ENCODE measurements around the gene LY6G6D.
A peak's percentile ranks its signal among the peaks of the same experiment; 100 is the strongest.

The LY6G6D gene

DNA sequence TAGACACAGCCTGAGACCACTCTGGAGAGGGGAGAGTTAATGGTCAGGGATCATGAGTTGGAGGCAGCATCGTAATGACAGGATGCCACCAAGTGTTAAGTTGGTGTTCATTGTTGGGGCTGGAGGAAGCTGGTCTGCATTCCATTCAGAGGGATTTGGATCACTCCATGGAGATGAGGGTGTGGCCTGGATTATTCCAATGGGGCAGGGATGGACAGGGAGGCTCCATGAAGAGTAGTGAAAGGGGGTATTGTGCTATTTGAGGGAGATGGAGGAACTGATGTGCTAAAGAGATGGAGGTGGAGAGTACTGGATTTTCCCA is 48.4 kb downstream of the LY6G6D start:
- Histone ChIP-seq H3K4me1 (peaks cover 0 to 7% (median 3%) of the 10 kb centered on the region in 4 donors), H3K4me3 (no peak overlapping the region), H3K36me3 (peaks cover 0 to 19% (median 0%) of the 10 kb centered on the region in 3 donors), H3K27me3 (peaks cover 0 to 12% of the 10 kb centered on the region in 2 donors), H3K27ac (no peak overlapping the region), H3K9me3 (no peaks in the 10 kb centered on the region)
- DNase-seq: no peak
- intact Hi-C loops (cut with DNase I; ENCODE audit: low total_unique reads): no loop called here
- TF ChIP-seq, protein P1, sequence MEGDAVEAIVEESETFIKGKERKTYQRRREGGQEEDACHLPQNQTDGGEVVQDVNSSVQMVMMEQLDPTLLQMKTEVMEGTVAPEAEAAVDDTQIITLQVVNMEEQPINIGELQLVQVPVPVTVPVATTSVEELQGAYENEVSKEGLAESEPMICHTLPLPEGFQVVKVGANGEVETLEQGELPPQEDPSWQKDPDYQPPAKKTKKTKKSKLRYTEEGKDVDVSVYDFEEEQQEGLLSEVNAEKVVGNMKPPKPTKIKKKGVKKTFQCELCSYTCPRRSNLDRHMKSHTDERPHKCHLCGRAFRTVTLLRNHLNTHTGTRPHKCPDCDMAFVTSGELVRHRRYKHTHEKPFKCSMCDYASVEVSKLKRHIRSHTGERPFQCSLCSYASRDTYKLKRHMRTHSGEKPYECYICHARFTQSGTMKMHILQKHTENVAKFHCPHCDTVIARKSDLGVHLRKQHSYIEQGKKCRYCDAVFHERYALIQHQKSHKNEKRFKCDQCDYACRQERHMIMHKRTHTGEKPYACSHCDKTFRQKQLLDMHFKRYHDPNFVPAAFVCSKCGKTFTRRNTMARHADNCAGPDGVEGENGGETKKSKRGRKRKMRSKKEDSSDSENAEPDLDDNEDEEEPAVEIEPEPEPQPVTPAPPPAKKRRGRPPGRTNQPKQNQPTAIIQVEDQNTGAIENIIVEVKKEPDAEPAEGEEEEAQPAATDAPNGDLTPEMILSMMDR (IDR thresholded peaks at IDR 0.05): no peak

DNA sequence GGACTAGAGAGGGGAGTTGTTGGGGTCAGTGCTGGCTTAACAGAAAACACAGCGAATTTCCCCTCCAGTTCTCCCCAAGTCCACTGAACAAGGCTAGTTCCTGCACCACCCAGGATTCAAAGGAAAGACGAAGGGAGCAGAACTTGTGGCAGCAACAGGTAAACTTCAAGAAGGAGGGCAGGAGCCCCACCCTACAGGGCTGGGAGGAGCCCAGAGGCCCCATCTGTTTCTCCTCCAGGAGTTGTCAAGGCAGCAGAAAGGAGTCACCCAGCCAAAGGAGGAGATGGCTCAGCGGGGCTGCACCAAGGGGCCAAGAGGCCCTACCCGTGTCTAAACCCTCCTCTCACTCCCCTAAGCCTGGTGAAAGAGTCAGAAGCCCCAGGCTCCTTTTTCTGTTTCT is 49.0 kb downstream of the LY6G6D start:
- peaks cover 0 to 19% (median 0%) of the 10 kb centered on the region in 3 donors for H3K36me3 ChIP-seq
- TF ChIP-seq, protein P1 (IDR thresholded peaks at IDR 0.05): no peak
- no peak overlapping the region for H3K27ac ChIP-seq
- peaks cover 0 to 7% (median 3%) of the 10 kb centered on the region in 4 donors for H3K4me1 ChIP-seq
- DNase-seq: no peak
- peaks cover 0 to 12% of the 10 kb centered on the region in 2 donors for H3K27me3 ChIP-seq
- H3K4me3 ChIP-seq: no peak overlapping the region
- H3K9me3 ChIP-seq: no peaks in the 10 kb centered on the region
- intact Hi-C loops (cut with DNase I; ENCODE audit: low total_unique reads): no loop called here

DNA sequence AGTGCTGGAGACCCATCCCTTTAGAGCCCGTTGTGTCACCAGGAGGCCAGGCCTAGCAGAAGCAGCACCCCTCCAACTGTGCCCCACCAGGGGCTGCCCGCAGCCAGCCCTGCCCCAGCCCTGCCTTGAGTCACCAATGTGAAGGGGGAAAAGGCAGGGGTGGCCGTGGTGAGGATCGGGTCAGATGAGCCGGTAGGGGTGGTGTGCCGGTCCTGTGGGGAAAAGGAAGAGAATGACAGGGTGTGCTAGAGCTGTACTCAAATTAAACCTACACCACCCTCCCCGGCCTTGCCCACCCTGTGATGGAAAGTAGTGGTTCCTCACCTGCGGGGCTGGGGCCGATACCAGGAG is 50.4 kb downstream of the LY6G6D start:
- no peak for DNase-seq
- H3K36me3 ChIP-seq: peaks cover 0 to 7% (median 0%) of the 10 kb centered on the region in 3 donors
- TF ChIP-seq, protein P1 (IDR thresholded peaks at IDR 0.05): no peak
- peaks cover 0 to 12% of the 10 kb centered on the region in 2 donors for H3K27me3 ChIP-seq
- no peaks in the 10 kb centered on the region for H3K9me3 ChIP-seq
- intact Hi-C loops (cut with DNase I; ENCODE audit: low total_unique reads): no loop called here
- H3K4me3 ChIP-seq: no peak overlapping the region
- H3K27ac ChIP-seq: no peak overlapping the region
- peaks cover 0 to 7% (median 3%) of the 10 kb centered on the region in 4 donors for H3K4me1 ChIP-seq

DNA sequence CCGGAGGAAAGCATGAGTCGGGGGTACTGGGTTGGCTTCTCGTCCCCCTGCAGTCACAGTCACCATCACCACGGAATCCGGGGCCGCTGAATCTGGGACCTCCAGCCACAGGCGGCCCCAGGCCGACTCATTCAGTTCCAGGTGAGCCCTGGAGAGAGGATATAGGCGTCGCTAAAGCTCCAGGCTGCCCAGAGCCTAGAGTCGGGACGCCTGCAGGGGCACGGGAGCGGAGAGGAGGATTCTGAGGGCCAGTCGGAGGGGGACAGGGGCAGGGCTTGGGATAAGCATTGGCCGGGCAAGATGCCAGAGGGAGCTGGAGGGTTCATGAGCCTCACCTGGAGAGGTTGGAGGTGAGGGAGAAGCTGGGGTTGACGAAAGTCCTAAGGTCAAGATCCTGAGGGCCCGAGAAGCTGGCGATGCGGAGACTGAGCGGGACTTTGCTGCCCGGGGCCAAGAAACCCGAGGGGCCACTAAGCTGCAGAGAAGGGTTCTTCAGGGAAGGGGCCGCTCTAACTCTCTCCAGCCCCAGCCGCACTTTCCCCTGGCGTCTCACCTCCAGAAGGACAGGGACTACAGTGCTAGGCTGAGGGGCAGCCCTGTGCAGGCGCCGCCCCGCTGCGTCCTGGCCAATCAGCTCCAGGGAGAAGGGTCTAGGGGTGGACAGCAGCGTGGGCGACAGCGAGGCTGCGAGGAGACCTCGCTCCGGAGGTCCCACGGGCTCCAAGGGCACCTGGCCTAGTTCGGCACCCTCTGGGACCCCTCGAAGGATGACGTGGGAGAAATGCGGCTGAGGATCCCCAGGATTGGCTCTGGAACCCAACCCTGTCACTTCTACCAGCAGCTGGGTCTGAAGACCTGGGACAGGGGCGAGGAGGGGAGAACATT is 51.0 kb downstream of the LY6G6D start:
- TF ChIP-seq, protein P1 (IDR thresholded peaks at IDR 0.05): no peak
- intact Hi-C loops (cut with DNase I; ENCODE audit: low total_unique reads): no loop called here
- Histone ChIP-seq H3K4me1 (peaks cover 0 to 7% (median 3%) of the 10 kb centered on the region in 4 donors), H3K27ac (no peak overlapping the region), H3K4me3 (peak overlapping the region in 1 of 2 donors; percentile 26), H3K27me3 (peaks cover 0 to 12% of the 10 kb centered on the region in 2 donors), H3K9me3 (no peaks in the 10 kb centered on the region), H3K36me3 (peaks cover 0 to 4% (median 0%) of the 10 kb centered on the region in 3 donors)
- DNase-seq: no peak

DNA sequence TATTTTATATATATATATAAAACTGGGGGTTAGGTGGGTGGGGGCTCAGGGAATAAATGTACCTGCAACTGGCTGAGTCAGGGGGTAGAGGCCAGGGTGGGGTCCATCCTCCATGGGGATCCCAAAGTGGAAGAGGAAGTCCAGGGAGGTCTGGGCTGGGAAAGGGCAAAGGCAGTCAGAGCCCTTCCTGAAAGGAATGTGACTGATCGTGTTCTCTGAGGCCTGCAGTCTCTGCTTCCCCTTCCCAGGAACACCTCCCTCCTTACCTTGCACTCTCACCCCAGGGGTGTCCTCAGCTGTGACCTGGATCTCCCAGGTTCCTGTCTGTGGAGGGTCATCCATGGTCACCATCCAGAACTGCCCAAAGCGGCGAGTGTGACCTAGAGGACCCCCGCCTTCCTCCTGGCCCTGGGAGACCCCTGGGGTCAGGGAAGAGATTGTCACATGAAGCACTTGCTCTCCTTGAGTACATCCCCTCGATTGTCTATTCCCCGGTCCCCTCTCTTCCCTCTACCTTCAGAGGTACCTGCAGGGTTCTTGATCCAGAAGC is 52.0 kb downstream of the LY6G6D start:
- Histone ChIP-seq H3K27ac (no peak overlapping the region), H3K4me3 (no peak overlapping the region), H3K27me3 (peaks cover 0 to 12% of the 10 kb centered on the region in 2 donors), H3K36me3 (no peaks in the 10 kb centered on the region), H3K4me1 (peaks cover 0 to 7% (median 3%) of the 10 kb centered on the region in 4 donors), H3K9me3 (no peaks in the 10 kb centered on the region)
- TF ChIP-seq, protein P1 (IDR thresholded peaks at IDR 0.05): no peak
- intact Hi-C loops (cut with DNase I; ENCODE audit: low total_unique reads): no loop called here
- no peak for DNase-seq
